ENCODE measurements around the gene ELAVL2. TPM values are rescaled to one million over a fixed set of nuclear protein-coding genes. Genes with fewer than 3 reads are reported as not detected.

ELAVL2 gene
- total RNA-seq, 1 experiment from 2014 or later = not detected

GRCh38 chr9:23686257-23686656 is 139.8 kb downstream of the ELAVL2 start:
- no peak overlapping the region for H3K4me3 ChIP-seq (ENCODE audit: low read depth in 2 of 2, low read length in 2 of 2)
- CTCF ChIA-PET = no interaction called here
- H3K4me1 ChIP-seq (ENCODE audit: control insufficient read depth, insufficient read depth, low read length) = no peaks in the 10 kb centered on the region
- TF ChIP-seq SIN3A (IDR thresholded peaks at IDR 0.05; ENCODE audit: borderline replicate concordance, insufficient read depth, low read depth, low read length) (no peak), CTCF (IDR thresholded peaks at IDR 0.05) (no peak), REST (IDR thresholded peaks at IDR 0.05; ENCODE audit: insufficient read depth in 1 of 2, low read depth in 2 of 2, low read length in 1 of 2) (no peak), POLR2AphosphoS5 (IDR thresholded peaks at IDR 0.05; ENCODE audit: low read depth, low read length) (no peak), TCF7L2 (IDR thresholded peaks at IDR 0.05; ENCODE audit: low read depth, low read length) (no peak)
- DNase-seq (ENCODE audit: low read depth, low spot score) (no peak), ATAC-seq (no peak)
- POLR2A ChIA-PET = no interaction called here
- no peak overlapping the region for H3K27ac ChIP-seq (ENCODE audit: low read length)
- in situ Hi-C loops (cut with HindIII; ENCODE audit: low pct_unique_long_range_greater_than_20kb, low sequenced_read_pairs) (no loop called here), intact Hi-C loops (cut with micrococcal nuclease; ENCODE audit: unreplicated experiment) (no loop called here)
- no peaks in the 10 kb centered on the region for H3K9me3 ChIP-seq (ENCODE audit: control insufficient read depth, insufficient read depth, low read depth, low read length)
- no TSS peak for BruUV-seq (replicated peaks)
- no peaks in the 10 kb centered on the region for H3K36me3 ChIP-seq (ENCODE audit: control insufficient read depth, insufficient read depth, low read length)
- no peaks in the 10 kb centered on the region for H3K27me3 ChIP-seq (ENCODE audit: control insufficient read depth, insufficient read depth, low read length)

GRCh38 chr9:23683611-23684061 is 142.4 kb downstream of the ELAVL2 start:
- ATAC-seq (no peak), DNase-seq (ENCODE audit: low read depth, low spot score) (no peak)
- Histone ChIP-seq H3K27me3 (ENCODE audit: control insufficient read depth, insufficient read depth, low read length) (no peaks in the 10 kb centered on the region), H3K4me1 (ENCODE audit: control insufficient read depth, insufficient read depth, low read length) (no peaks in the 10 kb centered on the region), H3K4me3 (ENCODE audit: low read depth in 2 of 2, low read length in 2 of 2) (no peak overlapping the region), H3K9me3 (ENCODE audit: control insufficient read depth, insufficient read depth, low read depth, low read length) (no peaks in the 10 kb centered on the region), H3K36me3 (ENCODE audit: control insufficient read depth, insufficient read depth, low read length) (no peaks in the 10 kb centered on the region), H3K27ac (ENCODE audit: low read length) (no peak overlapping the region)
- BruUV-seq (replicated peaks) = no TSS peak
- in situ Hi-C loops (cut with HindIII; ENCODE audit: low pct_unique_long_range_greater_than_20kb, low sequenced_read_pairs) = no loop called here
- ChIA-PET CTCF (no interaction called here), POLR2A (no interaction called here)
- TF ChIP-seq TCF7L2 (IDR thresholded peaks at IDR 0.05; ENCODE audit: low read depth, low read length) = no peak
- no peak for TF ChIP-seq CTCF (IDR thresholded peaks at IDR 0.05)
- TF ChIP-seq SIN3A (IDR thresholded peaks at IDR 0.05; ENCODE audit: borderline replicate concordance, insufficient read depth, low read depth, low read length) = no peak
- TF ChIP-seq POLR2AphosphoS5 (IDR thresholded peaks at IDR 0.05; ENCODE audit: low read depth, low read length) = no peak
- no peak for TF ChIP-seq REST (IDR thresholded peaks at IDR 0.05; ENCODE audit: insufficient read depth in 1 of 2, low read depth in 2 of 2, low read length in 1 of 2)
- intact Hi-C loops (cut with micrococcal nuclease; ENCODE audit: unreplicated experiment) = no loop called here

Measured in Panc1 (cell line).